Neuronal stem cell (in vitro differentiated cells): ENCODE data around the gene GLIS2.

Experiments used
- DNase-seq: peaks from one replicate; pipeline ENCODE4 v3.0.0-alpha.2; 2013; ENCODE audit warnings: low spot score
- H2AFZ ChIP-seq: one replicate; pipeline ENCODE4 v1.6.1; 2013; ENCODE audit warnings: mild to moderate bottlenecking, low read length, inconsistent platforms
- H2AK5ac ChIP-seq: 2 replicates; pipeline ENCODE4 v1.6.1; 2013; ENCODE audit warnings: low read depth, mild to moderate bottlenecking, inconsistent platforms, low read length, moderate library complexity, mixed read lengths
- H2BK120ac ChIP-seq: 2 replicates; pipeline ENCODE4 v1.6.1; 2013; ENCODE audit warnings: low read depth, mild to moderate bottlenecking, inconsistent platforms, low read length, moderate library complexity, mixed read lengths
- H2BK12ac ChIP-seq: one replicate; pipeline ENCODE4 v1.6.1; 2013; ENCODE audit warnings: low read length, inconsistent platforms
- H2BK15ac ChIP-seq: 2 replicates; pipeline ENCODE4 v1.6.1; 2013; ENCODE audit warnings: mild to moderate bottlenecking, low read length, inconsistent platforms, mixed read lengths
- H2BK5ac ChIP-seq: one replicate; pipeline ENCODE4 v1.6.1; 2013; ENCODE audit warnings: inconsistent platforms, mild to moderate bottlenecking, low read length, moderate library complexity
- H3K14ac ChIP-seq: one replicate; pipeline ENCODE4 v1.6.1; 2013; ENCODE audit warnings: low read length, inconsistent platforms
- H3K18ac ChIP-seq: 2 replicates; pipeline ENCODE4 v1.6.1; 2013; ENCODE audit warnings: low read length, inconsistent platforms
- H3K23ac ChIP-seq: 2 replicates; pipeline ENCODE4 v1.6.1; 2013; ENCODE audit warnings: low read depth, mild to moderate bottlenecking, mixed read lengths, low read length, inconsistent platforms; ENCODE audit not compliant: poor library complexity
- H3K27ac ChIP-seq: replicated peaks from 3 replicates; pipeline ENCODE4 v1.5.1; 2013; ENCODE audit warnings: low read length, inconsistent platforms
- H3K27me3 ChIP-seq, 3 experiments: 2 replicates each; pipeline ENCODE4 v1.6.1; 2013; ENCODE audit warnings: low read length in 3 of 3, mild to moderate bottlenecking in 2 of 3, inconsistent platforms in 1 of 3, low read depth in 1 of 3, mixed read lengths in 1 of 3, moderate library complexity in 1 of 3; ENCODE audit not compliant: control insufficient read depth in 3 of 3, insufficient read depth in 3 of 3
- H3K36me3 ChIP-seq, 2 donors: replicated peaks in 1 of 2; 2 replicates each; pipeline ENCODE4 v1.6.1; 2013; ENCODE audit warnings: low read length in 2 of 2; ENCODE audit not compliant: control insufficient read depth in 2 of 2, insufficient read depth in 2 of 2
- H3K4ac ChIP-seq: 2 replicates; pipeline ENCODE4 v1.6.1; 2013; ENCODE audit warnings: inconsistent platforms, mild to moderate bottlenecking, low read length, moderate library complexity
- H3K4me1 ChIP-seq, 2 donors: 1 replicate in 1 of 2; 2 replicates in 1 of 2; pipeline ENCODE4 v1.6.1; 2013; ENCODE audit warnings: low read length in 2 of 2, low read depth in 1 of 2; ENCODE audit not compliant: control insufficient read depth in 2 of 2, insufficient read depth in 1 of 2
- H3K4me2 ChIP-seq: one replicate; pipeline ENCODE4 v1.6.1; 2013; ENCODE audit warnings: mild to moderate bottlenecking, low read length, inconsistent platforms; ENCODE audit not compliant: insufficient read depth, poor library complexity, severe bottlenecking
- H3K4me3 ChIP-seq, 2 donors: 2 replicates each; pipeline ENCODE4 v1.5.1; 2013; ENCODE audit warnings: low read length in 2 of 2, mild to moderate bottlenecking in 2 of 2, inconsistent platforms in 1 of 2, moderate library complexity in 1 of 2
- H3K79me1 ChIP-seq: one replicate; pipeline ENCODE4 v1.6.1; 2013; ENCODE audit warnings: low read depth, mild to moderate bottlenecking, inconsistent platforms, low read length, moderate library complexity
- H3K9ac ChIP-seq: one replicate; pipeline ENCODE4 v1.6.1; 2013; ENCODE audit warnings: mild to moderate bottlenecking, low read depth, low read length, inconsistent platforms; ENCODE audit not compliant: poor library complexity
- H3K9me3 ChIP-seq, 2 donors: replicated peaks in 1 of 2; 2 replicates each; pipeline versions ENCODE3 to v1.6.1; 2013; ENCODE audit warnings: low read length in 2 of 2, mild to moderate bottlenecking in 2 of 2, inconsistent platforms in 1 of 2, low read depth in 1 of 2, mixed read lengths in 1 of 2, moderate library complexity in 1 of 2; ENCODE audit not compliant: control insufficient read depth in 2 of 2, insufficient read depth in 1 of 2
- H4K8ac ChIP-seq: one replicate; pipeline ENCODE4 v1.6.1; 2013; ENCODE audit warnings: low read depth, mild to moderate bottlenecking, inconsistent platforms, low read length, moderate library complexity
- H4K91ac ChIP-seq: one replicate; pipeline ENCODE4 v1.6.1; 2013; ENCODE audit warnings: low read length, low read depth, mild to moderate bottlenecking, inconsistent platforms; ENCODE audit not compliant: poor library complexity
- WGBS, 2 donors: extraction: QIAGEN DNeasy Blood & Tissue Kit; methylation state at CpG; one replicate each; pipeline ENCODE4 v1.1.7; 2013; ENCODE audit warnings: missing lambda C conversion rate in 2 of 2, mixed read lengths in 1 of 2; ENCODE audit not compliant: insufficient read length in 2 of 2, insufficient replicate concordance in 1 of 2; ENCODE audit errors: extremely low coverage in 2 of 2; 5-methylcytosine and 5-hydroxymethylcytosine counted together

Gene GLIS2

GRCh38 chr16:4334724-4335495 lies 19.0 kb downstream of the GLIS2 start:
- Histone ChIP-seq H3K27me3 (no peaks in the 10 kb centered on the region), H3K4me3 (no peak overlapping the region), H3K79me1 (peaks cover 23% of the 10 kb centered on the region), H2BK5ac (peak overlapping the region; percentile 75), H3K23ac (peak overlapping the region; percentile 89), H3K18ac (no peak overlapping the region), H3K27ac (no peak overlapping the region), H3K4ac (no peak overlapping the region), H4K8ac (no peak overlapping the region), H2BK15ac (no peak overlapping the region), H2AK5ac (no peak overlapping the region), H2BK120ac (peak overlapping the region; percentile 67), H3K4me1 (no peaks in the 10 kb centered on the region), H3K36me3 (peaks cover 17 to 73% of the 10 kb centered on the region in 2 donors), H3K14ac (no peak overlapping the region), H3K4me2 (no peak overlapping the region), H3K9ac (no peak overlapping the region), H2BK12ac (no peak overlapping the region), H4K91ac (no peak overlapping the region), H2AFZ (no peak overlapping the region), H3K9me3 (no peaks in the 10 kb centered on the region)
- no CpG with 5 or more reads among the region's 32 CpGs for WGBS, 2 donors
- no peak for DNase-seq

DNA sequence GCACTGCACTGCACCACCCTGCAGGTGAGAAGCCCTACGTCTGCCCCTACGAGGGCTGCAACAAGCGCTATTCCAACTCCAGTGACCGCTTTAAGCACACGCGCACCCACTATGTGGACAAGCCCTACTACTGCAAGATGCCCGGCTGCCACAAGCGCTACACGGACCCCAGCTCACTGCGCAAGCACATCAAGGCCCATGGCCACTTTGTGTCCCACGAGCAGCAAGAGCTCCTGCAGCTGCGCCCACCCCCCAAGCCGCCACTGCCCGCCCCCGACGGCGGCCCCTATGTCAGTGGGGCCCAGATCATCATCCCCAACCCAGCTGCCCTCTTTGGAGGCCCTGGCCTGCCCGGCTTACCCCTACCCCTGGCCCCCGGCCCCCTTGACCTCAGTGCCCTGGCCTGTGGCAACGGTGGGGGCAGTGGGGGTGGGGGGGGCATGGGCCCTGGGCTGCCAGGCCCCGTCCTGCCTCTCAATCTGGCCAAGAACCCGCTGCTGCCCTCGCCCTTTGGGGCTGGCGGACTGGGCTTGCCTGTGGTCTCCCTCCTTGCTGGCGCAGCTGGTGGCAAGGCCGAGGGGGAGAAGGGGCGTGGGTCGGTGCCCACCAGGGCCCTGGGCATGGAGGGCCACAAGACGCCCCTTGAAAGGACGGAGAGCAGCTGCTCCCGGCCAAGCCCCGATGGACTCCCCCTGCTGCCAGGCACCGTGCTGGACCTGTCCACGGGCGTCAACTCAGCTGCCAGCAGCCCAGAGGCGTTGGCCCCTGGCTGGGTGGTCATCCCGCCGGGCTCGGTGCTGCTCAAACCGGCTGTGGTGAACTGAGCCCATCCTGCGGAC lies 21.1 kb downstream of the GLIS2 start:
- Histone ChIP-seq H2BK15ac (no peak overlapping the region), H3K9me3 (no peaks in the 10 kb centered on the region), H3K4me2 (no peak overlapping the region), H2BK12ac (no peak overlapping the region), H3K9ac (no peak overlapping the region), H2BK5ac (peak overlapping the region; percentile 75), H2AK5ac (no peak overlapping the region), H4K8ac (no peak overlapping the region), H3K27ac (no peak overlapping the region), H3K14ac (no peak overlapping the region), H2BK120ac (no peak overlapping the region), H3K23ac (peak overlapping the region; percentile 31), H3K79me1 (peaks cover 27% of the 10 kb centered on the region), H3K36me3 (peaks cover 25 to 89% of the 10 kb centered on the region in 2 donors), H3K4me3 (no peak overlapping the region), H3K4ac (no peak overlapping the region), H2AFZ (no peak overlapping the region), H3K18ac (no peak overlapping the region), H3K27me3 (no peaks in the 10 kb centered on the region), H3K4me1 (no peaks in the 10 kb centered on the region), H4K91ac (no peak overlapping the region)
- no CpG with 5 or more reads among the region's 41 CpGs for WGBS, 2 donors
- no peak for DNase-seq

DNA sequence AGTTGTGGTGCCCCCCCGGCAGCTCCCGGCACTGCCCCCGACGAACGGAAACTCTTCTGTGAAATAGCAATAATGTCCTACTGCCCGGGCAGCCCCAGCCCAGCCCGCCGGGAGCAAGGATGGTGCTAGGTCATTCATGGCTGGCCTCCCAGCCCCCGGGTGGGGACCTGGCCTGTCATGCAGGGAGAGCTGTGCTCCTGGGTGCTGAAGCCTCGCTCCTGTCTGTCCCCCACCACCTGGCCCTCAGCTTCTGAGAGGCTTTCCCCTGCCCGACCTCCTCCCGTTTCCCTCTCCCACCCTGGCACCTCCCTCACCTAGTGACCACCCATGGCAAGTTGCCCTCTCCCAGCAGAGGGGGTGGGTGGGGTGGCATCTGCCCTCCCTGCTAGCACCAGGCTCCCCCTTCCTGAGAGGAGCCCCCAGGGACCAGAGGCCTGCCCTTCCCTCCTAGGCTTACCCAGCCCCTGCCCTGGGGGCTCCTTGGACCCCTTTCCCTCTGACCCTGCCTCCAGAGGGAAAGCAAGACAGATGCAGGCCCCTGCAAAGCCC lies 21.7 kb downstream of the GLIS2 start:
- H3K79me1 ChIP-seq = peaks cover 21% of the 10 kb centered on the region
- H3K9ac ChIP-seq = peak overlapping the region; percentile 2
- H3K18ac ChIP-seq = peak overlapping the region; percentile 57
- no peak overlapping the region for H2BK120ac ChIP-seq
- no peaks in the 10 kb centered on the region for H3K4me1 ChIP-seq
- no peaks in the 10 kb centered on the region for H3K27me3 ChIP-seq
- peak overlapping the region; percentile 75 for H2BK5ac ChIP-seq
- no peak overlapping the region for H2AK5ac ChIP-seq
- no peak overlapping the region for H4K91ac ChIP-seq
- no peak overlapping the region for H3K14ac ChIP-seq
- no peak overlapping the region for H2AFZ ChIP-seq
- H2BK15ac ChIP-seq = no peak overlapping the region
- no peak overlapping the region for H3K27ac ChIP-seq
- no CpG with 5 or more reads among the region's 12 CpGs for WGBS, 2 donors
- H2BK12ac ChIP-seq = no peak overlapping the region
- DNase-seq = no peak
- H3K9me3 ChIP-seq = no peaks in the 10 kb centered on the region
- no peak overlapping the region for H4K8ac ChIP-seq
- no peak overlapping the region for H3K23ac ChIP-seq
- peaks cover 22 to 82% of the 10 kb centered on the region in 2 donors for H3K36me3 ChIP-seq
- H3K4me2 ChIP-seq = no peak overlapping the region
- no peak overlapping the region for H3K4ac ChIP-seq
- H3K4me3 ChIP-seq = no peak overlapping the region

DNA sequence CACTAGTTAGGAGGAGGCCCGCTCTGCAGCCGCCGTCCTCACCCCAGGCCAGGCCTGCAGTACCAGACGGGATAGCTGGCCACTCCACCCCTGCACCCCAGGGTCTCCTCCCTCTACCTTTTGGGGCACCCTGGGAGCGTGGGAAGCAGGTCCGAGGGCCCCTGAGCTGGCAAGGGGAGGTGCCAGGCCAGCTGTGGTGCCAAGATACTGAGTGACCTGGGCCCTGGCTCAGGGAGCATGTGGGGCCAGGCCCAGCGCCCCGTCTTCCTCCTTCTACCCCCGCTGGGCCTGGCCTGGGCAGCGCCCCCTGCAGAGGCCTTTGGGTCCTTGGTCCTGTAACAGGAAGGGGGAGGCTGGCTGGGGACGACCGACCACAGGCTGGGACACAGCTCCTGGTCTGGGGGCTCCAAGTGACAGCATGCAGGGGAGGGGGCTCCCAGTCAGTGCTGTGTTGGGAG lies 22.3 kb downstream of the GLIS2 start:
- Histone ChIP-seq H3K4me3 (no peak overlapping the region), H3K79me1 (peaks cover 19% of the 10 kb centered on the region), H2BK5ac (peak overlapping the region; percentile 24), H2BK15ac (no peak overlapping the region), H3K18ac (peak overlapping the region; percentile 6), H2BK12ac (no peak overlapping the region), H2AK5ac (no peak overlapping the region), H2AFZ (no peak overlapping the region), H3K4ac (no peak overlapping the region), H4K91ac (no peak overlapping the region), H3K14ac (no peak overlapping the region), H3K23ac (no peak overlapping the region), H3K9ac (no peak overlapping the region), H3K4me2 (no peak overlapping the region), H2BK120ac (no peak overlapping the region), H4K8ac (no peak overlapping the region), H3K36me3 (peaks cover 22 to 81% of the 10 kb centered on the region in 2 donors), H3K27me3 (no peaks in the 10 kb centered on the region), H3K4me1 (no peaks in the 10 kb centered on the region), H3K9me3 (no peaks in the 10 kb centered on the region), H3K27ac (no peak overlapping the region)
- no CpG with 5 or more reads among the region's 12 CpGs for WGBS, 2 donors
- DNase-seq = no peak
